GM19452 (cell line): ENCODE data around the gene NRXN3.

Source experiments
- ATAC-seq: cut with Tn5 transposase; IDR thresholded peaks from one replicate; pipeline ENCODE4 v1.9.1; 2021; ENCODE audit not compliant: unreplicated experiment

Gene NRXN3

DNA sequence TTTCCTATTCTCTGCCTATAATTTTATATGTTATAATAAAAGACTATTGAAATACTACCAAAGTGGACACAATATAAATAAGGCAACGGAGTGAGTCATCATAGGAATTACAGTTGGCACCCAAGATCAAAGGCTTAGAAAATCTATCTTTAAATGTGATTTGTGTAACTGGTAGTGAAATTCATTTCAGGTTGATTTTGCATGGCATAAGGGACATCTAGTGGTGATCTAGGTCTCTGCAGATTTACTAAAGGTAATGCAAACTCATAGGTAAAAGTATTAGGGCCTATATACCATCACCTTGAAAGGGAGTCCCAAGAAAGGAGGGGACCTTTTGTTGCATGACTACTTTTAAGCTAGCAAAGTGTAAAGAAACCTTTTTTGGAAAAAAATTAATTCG is 527.2 kb downstream of the NRXN3 start:
- no peak for ATAC-seq

DNA sequence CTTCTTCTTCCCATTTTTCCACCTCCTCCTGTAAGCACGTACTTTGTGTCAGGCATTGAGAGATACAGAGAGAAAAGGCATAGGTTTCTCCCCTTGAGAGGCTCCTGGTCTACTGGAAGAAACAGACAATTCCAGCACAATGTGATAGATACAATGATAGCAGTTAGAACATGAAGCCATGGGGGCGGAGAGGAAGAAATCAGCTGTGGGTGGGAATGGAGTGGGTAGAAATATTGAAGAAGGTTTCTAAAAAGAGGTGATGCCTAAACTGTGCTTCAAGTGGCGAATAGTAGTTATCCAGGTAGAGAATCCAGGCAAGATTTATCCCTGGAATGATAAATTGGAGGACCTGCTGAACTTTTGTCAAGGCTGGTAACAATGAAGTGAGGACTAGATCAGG is 528.8 kb downstream of the NRXN3 start:
- no peak for ATAC-seq

DNA sequence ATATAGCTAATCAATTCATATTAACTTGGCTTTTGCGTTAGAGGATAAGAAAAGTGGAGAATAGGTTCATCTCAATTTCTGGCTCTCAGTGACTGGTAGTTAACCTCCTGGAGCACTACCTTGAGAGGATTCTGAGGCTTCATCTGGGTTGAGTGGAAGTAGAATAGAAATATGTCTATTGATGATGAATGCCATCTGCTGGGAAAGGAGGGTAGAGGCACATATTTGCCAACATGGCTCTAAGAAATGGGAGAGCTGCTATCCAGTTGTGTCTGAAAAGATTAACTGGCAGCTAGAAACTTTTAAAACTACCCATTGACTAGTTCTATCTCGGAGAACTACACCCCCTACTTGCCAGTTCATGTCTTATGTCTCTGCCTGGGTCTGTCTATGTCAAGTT is 530.1 kb downstream of the NRXN3 start:
- ATAC-seq, result no peak

DNA sequence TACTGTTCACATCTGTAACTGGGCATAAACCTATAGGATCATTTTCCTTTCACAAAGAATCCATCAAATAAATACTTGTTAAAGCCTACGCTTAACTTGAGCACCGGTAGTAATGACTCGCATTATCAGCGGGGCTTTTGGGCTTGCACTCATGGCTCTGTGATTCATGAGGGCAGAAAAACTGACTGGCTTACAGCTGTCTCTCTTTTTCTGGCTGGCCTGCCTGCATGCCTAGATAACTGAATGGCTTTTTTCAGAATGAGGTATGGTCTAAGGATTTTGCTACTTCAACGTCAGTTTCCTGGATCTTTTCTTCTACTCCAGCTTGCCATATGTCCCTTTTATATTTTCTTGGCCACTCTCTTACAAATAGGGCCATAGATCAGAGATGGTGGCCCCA is 531.1 kb downstream of the NRXN3 start:
- no peak for ATAC-seq

DNA sequence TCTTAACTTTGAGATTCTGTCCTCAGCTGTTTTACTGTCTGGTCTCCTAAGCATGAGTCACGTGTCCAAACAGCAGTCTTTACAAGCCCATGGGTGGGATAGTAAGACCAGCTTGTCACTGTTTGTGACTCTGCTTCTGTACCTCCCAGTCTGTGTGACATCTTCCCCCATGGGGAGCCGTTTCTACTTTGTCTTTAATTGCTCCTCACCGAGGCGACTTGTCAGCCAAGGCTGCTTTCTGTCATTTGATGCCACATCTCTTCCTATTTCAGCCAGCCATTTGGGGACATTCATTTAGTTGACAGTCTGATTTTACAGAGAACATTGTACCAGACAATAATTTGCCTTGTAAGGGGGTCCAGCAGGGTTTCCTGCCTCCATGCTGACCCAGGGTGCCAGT is 534.8 kb downstream of the NRXN3 start:
- no peak for ATAC-seq

DNA sequence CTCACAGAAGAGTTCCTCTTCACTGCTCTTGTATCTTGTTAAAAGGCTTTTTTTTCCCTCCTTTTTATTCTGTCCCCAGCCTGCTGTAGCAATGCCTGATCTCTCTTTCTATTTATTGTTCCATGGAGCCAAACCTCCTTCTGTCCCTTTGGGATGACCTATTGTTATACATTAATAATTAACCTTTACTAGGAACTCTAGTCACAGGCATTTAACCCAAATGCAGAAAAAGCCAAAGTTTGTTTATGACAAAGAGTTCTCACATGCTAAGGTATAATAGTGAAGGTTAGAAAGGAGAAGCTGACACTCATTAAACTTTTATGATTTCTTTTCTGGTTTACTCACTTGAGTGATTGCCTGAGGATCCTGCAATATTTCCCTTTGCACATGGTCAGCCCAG is 535.8 kb downstream of the NRXN3 start:
- no peak for ATAC-seq

DNA sequence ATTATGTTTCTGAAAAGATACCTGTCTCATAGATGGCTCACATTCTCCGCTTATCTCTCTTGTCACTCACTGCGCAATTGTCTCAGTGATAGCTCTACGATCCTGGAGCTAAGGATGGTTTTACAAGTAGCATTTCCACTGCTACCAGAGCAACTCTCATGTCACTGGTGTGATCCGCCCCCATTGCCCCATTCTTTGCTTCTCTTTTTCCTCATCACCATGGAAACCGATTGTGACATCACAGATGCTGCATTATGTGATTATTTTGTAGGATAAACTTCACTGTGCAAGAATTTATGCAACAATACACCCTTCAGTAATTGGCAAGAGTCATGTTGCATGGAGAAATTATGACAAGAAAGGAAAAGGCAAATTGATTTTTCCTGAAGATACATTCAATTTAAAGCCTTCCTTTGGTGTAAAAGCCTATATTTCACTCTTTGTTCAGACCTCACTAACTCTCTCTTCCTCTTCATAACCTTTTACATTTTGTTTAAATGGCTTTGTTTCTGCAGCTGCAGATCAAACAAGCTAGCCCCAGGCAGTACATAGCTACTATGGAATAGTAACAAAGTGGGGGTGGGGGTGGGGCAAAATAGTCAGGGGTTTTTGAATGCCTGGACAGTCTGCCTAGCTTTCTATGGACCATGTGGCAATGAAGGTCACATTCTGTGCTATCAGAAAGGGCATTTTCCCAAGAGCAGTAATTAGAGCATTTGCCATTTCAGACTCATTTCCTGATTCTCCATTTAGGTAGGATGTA is 539.8 kb downstream of the NRXN3 start:
- ATAC-seq, result no peak

DNA sequence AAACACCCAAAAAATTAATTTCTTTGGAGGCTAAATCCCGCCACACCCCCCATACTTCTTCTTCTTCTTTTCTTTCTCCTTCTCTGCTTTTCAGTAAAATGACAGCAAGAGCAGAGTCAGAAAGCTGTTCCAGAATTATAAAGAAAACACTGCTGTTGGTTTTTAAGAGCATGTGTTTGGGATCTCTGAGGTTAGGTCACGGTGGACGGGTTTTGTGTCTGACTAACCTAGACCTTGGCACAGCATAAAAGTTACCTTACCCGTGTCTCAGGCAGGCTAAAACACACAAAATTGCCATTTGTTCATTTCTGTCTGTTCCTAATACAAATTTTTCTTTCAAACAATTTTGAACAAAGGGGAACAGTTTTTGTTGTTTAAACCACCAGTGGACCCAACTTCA is 540.8 kb downstream of the NRXN3 start:
- ATAC-seq, result no peak

DNA sequence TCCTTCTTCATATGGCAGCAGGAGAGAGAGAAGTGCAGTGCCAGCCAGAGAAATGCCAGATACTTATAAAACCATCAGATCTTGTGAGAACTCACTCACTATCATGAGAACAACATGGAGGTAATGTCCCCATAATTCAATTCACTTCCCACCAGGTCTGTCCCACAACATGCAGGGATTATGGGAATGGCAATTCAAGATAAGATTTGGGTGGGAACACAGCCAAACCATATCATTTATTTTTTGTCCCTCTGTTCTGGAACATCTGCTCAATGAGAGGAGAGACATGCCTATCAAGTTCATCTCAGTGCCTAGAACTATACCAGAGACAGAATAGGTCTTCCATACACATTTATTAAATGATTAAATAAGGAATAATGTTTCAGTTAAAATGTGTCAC is 543.5 kb downstream of the NRXN3 start:
- no peak for ATAC-seq

DNA sequence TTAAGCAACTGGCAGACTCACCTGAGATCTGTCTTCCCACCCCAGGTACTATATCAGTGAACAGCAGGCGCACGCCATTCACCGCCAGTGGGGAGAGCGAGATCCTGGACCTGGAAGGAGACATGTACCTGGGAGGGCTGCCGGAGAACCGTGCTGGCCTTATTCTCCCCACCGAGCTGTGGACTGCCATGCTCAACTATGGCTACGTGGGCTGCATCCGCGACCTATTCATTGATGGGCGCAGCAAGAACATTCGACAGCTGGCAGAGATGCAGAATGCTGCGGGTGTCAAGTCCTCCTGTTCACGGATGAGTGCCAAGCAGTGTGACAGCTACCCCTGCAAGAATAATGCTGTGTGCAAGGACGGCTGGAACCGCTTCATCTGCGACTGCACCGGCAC is 544.5 kb downstream of the NRXN3 start:
- no peak for ATAC-seq

DNA sequence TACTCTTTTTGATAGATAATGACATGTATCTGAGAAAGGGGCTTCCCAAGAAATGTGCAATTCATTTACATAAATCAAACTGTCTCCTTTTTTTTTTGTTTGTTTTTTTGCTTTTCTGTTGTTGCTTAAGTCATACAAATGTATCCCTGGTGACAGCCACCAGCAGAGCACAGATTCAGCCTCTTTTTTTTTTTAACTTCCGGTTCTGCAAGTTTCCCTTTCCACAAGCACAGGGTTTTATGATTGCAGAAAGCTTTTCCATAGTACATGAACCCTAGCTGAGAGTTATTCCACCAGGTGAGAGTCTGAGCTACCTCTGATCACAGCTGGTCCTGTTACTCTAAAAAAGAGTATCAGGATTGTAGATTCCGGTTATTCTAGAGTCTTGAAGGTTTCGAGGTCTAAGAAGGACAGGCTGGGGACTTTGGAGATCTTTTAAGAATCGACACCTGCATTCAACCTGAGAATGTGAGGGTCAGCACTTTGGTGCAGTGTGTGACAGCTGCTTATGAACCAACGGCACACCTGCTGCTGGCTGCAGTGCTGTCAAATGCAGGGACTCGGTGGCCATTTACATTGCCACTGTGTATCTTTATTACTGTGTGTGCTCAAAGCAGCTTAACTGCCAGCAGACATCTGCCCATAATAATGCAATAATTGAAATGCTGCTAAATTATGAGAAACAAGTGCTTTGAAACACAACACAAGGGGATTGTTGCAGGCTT is 551.7 kb downstream of the NRXN3 start:
- no peak for ATAC-seq

DNA sequence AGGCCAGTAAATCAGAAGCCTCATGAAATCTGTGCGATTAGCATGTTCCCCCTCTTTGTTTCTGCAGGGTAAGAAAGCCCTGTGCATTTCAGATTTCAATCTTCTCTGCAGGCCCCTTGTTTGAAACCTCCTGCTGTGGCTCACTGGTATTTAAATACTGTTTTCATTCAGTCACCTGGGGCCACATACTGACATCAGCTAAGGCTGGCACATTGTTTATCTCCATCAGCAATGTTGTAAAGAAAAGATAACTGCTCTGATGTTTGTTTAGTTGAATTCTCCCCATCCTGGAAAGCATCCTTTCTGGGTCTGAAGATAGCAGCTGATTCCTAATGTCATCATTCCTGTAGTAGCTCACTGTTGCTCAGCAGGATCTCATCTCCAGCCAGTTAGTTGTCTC is 554.9 kb downstream of the NRXN3 start:
- ATAC-seq, result no peak

DNA sequence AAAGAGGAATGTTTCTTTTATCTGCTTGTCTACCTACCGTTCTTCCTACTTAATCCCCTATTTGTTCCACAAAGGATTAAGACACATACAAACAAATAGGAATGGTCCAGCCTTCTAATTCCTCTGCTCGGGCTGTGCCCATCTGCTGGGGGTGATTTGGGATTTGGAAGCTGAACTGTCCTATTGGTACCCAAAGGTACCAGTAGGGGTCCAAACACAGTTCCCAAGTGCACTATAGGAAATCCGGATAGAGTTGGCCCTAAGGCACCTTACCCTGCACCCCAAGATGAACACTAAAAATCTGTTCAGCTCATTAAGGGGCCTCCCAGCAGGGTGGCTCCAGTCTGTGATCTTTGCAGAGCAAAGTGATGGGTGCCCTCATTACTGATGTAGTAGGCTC is 566.9 kb downstream of the NRXN3 start:
- ATAC-seq, result no peak

DNA sequence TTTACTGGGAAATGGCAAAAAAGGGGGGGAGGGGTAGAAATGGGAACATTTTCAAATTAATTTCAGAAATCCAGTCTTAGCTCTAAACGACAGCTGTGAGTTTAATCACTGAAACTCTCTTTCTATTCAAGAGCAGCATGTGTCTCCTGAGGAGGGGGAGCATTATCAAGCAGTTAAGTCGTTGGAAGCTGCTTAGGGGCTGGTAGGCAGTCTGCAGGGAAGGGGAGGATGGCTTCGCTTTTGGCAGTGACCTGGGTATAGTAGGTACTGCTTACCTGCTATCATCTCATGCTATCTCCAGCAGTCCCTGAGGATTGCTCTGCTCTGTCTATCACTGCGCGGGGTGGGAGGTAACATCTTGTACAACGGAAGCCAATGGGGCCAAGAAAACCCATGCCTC is 567.4 kb downstream of the NRXN3 start:
- ATAC-seq, result no peak

DNA sequence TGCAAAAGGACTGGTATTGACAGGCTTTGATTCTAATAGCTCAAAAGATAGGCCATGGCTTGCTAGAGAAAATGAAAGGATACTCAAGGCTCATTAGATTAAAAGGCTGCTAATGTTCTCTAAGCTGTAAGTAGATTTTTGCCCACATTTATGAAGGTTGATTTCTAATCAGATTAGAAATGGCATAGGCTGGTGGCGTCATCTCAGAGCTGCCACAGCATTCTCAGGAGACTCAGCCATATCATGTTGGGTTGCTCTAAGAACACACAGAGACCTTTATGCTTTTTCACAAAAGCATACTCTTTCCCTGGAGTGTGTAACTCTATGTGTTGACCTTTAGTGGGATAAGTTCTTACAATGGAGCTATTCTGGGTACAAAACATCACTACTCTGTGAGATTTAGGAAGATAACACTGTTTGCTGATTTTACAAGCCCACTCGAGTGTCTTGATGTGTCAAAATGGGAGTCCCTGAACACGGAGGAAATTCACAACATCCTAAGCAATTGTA is 576.0 kb downstream of the NRXN3 start:
- ATAC-seq, result no peak

DNA sequence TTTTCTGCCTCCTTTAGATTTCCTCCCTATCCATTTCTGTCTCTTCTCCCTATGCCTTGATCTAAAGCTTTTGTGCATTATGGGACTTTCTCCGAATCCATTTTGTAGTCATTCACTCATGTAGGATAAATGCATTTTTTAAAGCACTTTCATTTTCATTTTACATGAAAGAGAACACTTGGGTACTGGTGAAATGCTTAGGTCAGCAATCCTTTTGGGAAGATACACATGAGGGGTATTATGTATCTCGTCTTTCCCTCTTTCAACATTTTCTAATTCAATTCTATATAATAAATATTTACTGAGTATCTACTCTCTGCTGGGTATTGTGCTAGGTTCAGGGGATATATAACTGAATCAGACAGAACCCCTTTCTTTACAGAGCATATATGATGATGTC is 577.6 kb downstream of the NRXN3 start:
- no peak for ATAC-seq

DNA sequence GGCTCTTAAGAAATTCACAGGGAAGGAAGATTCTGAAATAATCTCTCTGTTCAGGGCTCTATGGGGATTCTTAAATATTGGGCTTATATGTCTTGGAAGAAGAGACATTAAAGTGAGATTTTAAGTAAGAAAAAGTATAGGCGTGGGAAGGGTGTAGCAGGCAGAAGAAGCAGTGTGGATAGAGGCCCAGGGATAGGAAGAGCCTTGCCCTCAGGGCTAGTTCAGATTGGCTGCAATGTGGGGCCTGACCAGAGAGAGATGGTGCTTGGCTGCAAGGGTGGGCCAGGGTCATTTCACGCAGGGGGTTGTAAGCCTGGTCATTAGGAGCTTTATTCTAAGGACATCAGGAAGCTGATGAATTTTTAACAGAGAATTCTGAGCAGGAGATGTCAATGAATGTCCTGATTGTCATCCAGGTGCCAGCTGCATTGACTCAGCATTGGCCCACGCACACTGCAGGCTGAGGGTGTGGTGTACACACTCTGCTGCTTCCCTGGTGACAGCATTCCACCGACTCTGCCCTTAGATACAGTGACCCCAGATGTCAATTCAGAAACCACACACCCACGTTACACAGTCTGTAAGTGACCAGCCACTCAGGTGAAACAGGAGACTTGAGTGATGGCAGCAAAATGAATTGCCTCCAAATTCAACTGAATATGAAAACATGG is 582.5 kb downstream of the NRXN3 start:
- no peak for ATAC-seq

DNA sequence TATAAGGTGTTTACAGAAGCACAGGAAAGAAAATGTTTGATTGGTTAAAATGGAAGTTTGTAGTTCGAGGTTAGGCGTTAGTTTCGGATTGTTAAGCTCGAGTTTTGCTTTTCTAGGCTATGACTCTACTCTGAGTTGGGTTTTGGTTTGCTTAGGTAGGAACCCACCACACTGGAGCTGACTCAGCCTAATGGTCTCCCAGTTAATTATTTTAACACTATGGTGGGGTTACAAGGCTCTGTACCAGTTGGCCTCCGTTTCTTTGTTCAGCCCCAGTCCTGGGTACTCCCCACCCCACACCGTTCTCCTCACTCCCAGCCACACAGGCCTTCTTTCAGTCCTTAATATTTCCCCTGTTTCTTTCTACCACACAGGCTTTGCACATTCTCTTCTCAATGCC is 583.9 kb downstream of the NRXN3 start:
- ATAC-seq, result no peak

DNA sequence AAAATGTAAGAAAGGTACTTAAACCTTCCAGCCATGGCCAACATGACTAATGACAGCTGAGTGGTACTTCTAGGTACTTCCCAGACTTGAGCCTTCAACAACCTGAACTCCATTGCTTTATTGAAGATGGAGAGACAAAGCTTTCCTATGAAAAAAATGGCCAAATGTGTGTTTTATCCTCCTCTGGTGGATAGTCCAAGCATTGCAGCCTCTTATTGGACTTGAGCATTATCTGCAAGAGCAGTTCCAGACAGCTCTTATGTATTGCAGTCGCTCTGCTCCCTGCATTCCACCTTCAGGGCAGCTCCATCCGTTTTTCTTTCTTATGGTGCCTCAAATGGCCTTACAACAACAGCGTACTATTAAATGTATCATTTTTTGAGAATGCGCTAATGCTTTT is 588.2 kb downstream of the NRXN3 start:
- ATAC-seq, result no peak

DNA sequence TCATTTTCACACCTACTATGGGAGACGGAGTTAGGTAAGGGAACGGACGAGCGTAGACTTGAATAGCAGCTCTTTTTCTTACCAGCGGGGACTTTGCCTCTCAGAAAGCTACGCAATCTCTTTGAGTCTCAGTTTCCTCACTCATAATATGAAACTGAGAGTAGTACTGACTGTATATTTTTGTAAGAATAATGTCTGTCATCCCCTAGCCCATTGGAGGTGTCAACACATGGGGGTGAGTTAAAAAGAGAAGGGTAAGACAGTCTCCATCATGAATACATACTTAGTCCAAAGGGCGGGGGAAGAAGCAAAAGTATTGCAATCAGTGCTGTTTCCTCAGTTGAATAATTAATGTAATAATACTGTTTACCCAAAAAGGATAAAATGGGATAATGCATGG is 592.2 kb downstream of the NRXN3 start:
- ATAC-seq, result no peak

DNA sequence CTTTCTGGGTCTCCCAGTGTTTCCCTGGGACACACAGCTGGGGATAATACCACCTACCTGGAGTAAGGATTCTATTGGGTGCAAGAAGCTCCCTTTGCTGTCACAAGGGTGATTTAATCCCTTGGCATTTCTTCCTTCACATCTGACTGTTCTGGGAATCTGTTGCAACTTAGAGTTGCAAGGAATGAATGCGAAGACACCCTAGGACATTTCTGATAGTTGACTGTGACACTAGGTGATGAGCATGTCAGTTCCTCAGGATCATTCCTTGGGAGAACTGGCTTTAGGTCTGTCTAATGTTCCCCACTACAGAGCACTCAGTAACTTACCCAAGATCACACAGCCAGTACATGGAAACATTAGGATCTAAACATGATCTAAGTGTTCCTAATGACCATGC is 593.6 kb downstream of the NRXN3 start:
- ATAC-seq, result no peak

DNA sequence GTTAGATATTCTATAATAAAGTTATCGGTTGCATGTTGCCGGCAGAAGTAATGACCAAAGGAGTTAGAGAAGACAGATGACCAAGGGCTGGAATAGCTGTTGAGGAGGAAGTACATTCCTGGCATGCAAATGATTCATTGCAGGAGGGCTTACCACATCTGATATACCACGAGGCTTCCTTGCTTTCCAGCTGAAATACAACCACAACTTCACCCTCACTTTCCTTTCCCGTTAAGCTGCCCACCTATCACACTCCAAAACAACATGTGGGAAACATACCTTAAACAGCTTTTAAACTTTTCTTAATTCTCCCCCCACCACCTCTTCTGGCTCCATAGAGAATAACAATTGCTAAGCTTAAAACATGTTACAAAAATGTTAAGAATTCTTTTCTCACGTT is 594.1 kb downstream of the NRXN3 start:
- no peak for ATAC-seq
